GM11168 (cell line): Measurements from ENCODE around the gene LPP.

Source experiments
- in situ Hi-C: fragments of 300-500 bp; cut with MboI; formaldehyde crosslinking; loops from one replicate; pipeline ENCODE4 v1.12.0; 2022; ENCODE audit warnings: low sequenced_read_pairs; ENCODE audit not compliant: unreplicated experiment

The LPP gene

DNA sequence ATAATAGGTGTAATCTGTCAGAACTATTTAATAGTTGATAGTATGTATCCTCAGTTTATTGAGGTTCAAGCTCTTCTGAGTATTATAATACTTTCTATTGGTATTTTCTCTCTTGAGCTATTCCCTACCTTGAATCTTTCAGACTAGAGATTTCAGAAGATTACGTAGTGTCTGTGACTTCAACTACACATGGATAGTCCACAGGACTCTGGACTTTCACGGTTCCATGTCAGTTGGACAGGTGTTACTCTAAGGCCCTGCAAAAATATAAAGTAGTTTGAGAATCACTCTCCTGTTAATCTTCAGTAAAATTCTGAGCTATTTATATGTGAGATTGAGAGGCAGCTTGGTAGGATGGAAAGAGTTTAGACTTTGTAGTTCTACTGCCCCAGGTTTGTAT lies 664.3 kb downstream of the LPP start:
- in situ Hi-C loops = no loop called here

DNA sequence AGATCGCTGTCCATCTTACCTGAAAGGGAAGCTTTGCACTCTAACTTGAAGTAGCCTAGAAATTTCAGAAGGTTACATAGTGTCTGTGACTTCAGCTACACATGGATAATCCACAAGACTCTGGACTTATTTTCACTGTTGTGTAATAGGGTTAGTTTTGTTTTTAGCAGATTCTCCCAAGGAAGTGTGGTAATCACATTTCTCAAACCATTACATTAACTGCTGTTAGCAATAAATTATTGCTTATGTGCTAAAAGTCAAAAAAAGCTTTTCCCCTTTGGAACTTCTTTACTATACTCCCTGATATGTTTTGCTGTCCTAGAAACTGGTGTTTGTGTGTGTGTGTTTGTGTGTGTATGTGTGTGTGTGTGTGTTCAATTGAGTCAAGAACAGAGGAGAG lies 666.0 kb downstream of the LPP start:
- in situ Hi-C loops = no loop called here

DNA sequence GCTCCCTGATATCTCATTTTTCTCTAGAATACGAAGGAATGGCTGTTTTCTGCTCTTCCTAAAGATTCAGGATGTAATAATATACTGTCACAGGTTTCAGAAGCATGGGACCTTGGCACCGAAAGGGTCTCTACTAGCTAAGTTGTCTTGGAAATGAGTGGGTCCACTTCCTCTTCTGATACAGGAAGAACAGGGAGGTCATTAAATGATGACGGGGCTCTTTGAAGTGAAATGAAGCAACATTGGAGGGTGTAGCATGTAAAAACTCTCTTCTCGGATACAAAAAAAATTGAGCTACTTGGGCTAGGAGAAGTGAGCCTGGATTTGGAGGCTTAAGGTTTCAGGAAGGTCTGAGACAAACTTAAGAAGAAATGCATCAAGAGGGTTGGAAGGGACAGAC lies 668.0 kb downstream of the LPP start:
- in situ Hi-C loops = no loop called here

DNA sequence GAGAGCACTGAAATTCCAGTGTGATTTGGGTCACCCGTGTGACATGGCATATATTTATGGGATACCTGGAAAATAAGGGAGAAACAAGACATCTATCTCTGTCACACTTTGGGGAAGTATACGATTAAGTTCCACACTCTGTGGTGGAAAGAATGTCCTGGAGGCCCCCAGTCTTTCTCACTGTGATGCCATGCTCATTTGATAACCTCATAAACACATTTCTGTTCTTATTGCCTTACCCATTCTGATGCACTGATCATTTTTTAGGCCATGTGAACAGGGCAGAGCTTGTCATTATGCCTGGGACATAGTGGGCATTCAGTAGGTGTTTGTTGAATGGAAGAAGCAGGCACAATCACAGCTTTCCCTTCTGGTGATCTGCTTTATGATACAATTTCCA lies 668.5 kb downstream of the LPP start:
- in situ Hi-C loops = no loop called here

DNA sequence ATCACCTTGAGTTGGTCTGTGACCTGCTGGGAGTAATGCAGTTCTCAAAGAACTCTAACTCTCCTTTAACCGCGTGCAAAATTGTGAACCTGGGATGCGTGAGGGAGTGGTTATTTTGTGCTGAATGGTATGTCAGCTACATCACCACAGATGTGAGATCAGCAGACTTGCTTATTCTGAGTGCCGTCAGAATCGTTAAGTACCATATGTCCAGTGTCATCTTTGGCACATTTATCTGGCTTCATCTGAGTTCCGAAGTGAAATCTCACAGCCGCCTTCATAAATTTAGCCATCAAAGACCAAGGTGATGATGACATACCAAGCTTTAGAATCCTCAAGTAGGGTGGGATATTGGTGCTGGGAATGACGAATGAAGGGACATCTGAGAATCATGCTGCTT lies 670.6 kb downstream of the LPP start:
- in situ Hi-C loops = no loop called here

DNA sequence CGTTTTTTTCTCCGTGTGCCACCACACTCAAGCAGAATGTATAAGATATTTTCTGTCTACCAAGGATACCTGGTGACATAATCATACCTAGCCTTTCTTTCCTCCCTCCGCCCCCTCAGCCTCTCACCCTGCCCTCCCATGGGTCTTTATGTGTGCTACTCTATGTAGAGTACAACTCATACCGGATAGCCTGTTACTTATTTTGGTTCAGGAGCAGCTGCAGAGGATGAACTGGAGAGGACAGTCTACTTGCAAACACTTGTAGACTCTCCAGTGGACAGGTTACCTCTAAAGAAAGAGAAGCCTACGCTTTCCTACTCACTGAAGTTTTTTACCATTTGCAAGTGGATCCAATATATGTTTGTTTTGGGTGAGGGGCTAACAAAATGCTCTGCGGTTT lies 671.9 kb downstream of the LPP start:
- in situ Hi-C loops = no loop called here

DNA sequence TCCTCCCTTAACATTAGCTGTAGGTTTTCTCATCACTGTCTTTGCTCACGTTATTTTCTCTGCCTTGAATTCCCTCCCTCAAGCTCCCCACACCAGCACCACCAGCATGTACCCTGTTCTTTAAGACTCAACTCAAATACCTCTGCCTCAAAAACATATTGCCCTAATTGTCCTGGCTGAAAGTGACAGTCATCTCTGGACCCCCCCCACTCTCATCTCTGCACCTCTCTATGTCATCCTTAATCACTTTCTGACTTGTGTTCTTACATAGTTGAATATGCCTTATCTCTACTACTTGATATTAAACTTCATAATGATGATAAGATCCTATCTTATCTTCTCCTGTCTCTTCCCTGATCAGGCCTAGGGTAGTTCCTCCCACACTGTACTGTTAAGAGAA lies 672.6 kb downstream of the LPP start:
- in situ Hi-C loops = no loop called here

DNA sequence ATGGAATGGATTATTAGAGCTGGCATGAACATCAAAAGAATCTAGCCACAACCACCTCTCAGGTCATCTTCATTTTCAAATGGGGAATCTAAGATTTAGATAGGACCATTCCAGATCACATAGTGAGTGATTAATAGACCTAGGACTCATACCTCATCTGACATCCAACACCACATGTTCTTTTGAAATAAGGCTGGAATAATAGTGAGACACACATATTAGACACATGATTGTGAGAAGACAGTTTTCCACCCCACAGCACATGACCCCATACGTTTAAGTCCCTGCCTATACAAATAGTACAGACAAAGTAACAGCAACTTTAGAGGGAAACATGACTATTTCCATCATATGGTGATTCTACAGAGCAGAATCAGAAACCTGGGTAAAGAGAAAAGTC lies 673.1 kb downstream of the LPP start:
- in situ Hi-C loops = no loop called here

DNA sequence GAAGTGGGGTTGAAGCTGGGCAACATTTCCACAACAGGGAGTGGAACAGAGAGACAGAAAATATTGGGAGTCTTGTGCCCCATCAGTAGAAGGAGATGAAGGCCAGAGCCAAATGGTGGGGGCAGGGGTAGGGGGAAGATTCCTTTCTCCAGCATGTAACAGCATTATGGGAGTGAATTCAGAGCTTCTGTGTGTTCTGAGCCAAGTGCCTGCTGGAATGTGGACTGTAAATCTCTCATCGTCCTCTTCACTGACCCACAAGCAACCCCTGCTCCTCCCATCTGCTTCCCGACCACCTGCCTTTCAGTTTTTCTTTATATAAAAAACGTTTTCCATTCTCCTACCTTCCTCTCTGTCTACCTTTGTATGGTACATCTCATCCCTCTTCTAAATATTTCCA lies 673.6 kb downstream of the LPP start:
- in situ Hi-C loops = no loop called here

DNA sequence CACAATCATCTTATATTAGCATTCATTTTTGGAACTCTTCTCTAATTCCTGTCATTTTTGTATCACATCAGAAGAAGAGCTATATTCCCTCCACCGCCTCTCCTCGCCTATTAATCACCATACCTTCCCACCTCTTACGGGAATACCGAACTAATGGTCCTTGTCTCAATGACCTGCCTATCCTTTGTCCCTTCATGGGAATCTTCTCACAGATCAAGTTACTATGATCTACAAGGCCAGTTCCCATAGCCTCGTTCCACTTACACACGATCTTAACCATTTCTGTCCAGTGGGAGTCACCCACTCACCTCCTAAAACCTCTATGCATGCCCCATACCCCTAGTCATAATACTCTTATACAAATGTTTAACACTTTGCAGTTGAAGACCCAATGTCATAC lies 675.2 kb downstream of the LPP start:
- in situ Hi-C loops = no loop called here

DNA sequence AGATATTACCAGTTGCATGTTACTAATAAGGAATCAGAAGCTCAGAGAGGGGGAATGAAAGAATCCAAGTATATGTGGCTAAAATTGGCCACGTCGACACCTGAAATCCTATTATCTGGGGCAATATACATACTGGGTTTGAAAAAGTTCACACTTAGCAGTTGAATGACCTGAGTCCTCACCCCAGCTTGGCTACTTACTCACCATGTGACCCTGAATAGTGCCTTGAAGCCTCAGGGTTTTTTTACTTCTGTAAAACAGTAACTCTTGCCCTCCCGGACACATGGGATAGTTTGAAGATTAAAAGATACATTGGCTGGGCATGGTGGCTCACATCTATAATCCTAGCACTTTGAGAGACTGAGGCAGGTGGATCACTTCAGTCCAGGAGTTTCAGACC lies 675.6 kb downstream of the LPP start:
- in situ Hi-C loops = no loop called here

DNA sequence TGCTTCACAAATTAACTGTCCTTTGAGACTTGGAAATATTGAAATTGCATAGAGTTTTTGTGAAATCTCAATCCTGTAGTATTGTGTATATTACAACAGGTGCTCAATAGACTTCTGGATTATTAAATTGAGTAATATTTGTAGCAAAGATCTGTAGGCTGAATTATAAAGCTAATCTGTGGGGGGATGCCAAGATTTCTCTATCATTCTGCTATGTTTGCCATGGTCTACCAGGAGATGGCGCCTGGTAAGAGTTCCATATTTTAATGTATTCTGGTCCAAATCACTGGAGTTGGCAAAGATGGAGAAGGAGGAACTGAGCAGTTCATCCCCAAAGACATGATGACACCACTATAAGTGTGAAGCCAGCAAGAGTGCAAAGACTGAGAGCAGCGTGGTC lies 676.9 kb downstream of the LPP start:
- in situ Hi-C loops = no loop called here

DNA sequence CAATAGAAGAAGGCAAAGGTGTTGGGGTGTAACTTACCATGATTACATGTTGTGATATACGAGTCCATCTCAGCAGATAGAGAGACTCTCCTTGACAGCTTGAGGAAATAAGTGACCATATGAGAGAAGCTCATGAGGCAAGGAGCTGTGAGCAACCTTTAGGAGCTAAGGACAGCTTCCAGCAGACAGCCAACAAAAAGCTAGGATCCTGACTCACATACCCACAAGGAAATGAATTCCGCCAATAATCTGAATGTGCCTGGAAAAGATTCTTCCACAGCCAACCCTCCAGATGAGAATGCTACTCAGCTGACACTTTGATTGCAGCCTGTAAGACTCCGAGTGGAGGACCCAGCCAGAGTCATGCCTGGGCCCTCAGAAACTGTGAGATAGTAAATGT lies 678.2 kb downstream of the LPP start:
- in situ Hi-C loops = no loop called here

DNA sequence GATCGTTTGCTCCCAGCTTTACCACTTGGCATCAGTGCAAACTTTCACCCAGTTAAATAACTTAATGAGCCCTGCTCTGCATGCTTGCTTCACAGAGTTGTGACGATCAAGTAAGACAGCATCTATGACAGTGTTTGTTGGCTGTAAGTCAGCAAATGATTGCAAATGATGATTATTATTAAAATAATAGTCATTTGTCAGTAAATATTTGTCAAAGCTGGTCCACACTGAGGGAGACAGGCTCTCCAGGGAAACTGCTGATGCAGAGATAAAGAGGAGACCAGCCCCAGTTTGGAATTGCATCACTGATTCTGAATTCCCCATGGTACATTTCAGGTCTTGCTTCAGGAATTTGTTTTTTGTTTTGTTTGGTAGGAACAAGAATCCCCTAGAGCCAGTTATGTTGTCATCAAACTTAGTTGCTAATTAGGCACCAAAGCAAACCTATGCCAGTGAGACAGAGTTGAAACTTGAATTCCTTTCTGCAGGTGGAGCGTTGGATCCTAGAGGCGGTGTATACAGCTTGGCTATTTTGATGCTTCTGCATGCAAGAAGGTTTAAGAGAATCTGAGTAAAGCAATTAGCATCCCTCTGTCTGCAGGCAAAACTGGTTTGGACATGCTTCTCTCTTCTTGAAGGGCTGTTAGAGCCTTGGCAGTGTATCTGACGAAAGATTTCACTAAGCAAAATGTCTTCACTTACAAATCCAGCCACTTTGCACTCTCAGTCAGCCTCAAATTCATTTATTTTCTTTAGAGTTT lies 679.2 kb downstream of the LPP start:
- in situ Hi-C loops = no loop called here

DNA sequence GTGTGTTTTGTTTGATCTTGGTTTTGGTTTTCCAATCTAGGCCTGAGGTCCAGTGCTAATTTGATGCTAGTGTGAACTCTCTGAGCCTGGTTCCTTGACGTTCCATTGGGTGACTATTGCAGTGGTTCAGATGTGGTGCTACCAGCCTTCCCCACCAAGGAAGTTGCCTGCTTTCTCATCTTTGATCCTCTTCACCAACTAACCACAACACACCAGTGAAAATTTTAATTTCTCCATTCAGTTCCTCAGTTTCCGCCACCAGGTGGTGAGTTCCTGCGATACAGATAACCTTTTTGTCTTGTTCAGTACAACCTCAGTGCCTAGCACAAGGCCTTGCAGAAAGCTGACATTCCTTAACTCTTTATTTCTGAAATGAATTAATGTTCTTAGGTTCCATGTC lies 680.4 kb downstream of the LPP start:
- in situ Hi-C loops = no loop called here

DNA sequence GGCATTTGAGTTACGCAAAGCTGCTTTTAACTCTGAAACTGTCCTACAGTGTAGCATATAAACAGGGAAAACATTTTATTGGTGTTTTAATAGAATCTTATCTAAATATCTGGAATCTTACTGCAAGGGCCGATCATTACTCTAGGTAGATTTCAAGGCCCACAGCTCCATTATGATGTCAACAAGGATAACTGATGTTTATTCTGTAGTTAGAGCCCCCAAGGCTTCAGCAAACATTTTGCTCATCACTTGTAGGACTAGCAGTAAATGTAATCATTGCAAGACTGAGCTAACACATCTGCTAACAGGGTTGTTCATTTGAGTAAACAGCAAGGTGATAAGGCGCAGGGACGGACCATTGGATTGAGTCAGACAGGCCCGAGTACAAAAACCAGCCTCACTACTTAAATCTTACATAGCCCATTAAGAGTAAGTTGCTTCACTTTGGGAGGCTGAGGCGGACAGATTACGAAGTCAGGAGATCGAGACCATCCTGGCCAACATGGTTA lies 685.3 kb downstream of the LPP start:
- in situ Hi-C loops = no loop called here

DNA sequence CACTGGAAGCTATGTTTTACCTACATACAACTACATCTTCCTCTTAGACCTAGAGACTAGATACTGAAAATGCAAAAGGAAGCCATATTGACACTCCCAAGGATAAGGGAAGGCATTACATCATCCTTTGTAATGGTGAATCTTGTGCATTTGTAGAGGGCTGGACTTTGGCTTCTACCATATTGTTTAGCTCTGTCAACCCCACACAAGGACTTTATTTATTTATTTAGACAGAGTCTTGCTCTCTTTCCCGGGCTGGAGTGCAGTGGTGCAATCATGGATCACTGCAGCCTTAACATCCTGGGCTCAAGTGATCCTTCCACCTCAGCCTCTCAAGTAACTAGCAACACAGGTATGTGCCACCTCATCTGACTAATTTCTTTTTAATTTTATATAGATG lies 686.3 kb downstream of the LPP start:
- in situ Hi-C loops = no loop called here

DNA sequence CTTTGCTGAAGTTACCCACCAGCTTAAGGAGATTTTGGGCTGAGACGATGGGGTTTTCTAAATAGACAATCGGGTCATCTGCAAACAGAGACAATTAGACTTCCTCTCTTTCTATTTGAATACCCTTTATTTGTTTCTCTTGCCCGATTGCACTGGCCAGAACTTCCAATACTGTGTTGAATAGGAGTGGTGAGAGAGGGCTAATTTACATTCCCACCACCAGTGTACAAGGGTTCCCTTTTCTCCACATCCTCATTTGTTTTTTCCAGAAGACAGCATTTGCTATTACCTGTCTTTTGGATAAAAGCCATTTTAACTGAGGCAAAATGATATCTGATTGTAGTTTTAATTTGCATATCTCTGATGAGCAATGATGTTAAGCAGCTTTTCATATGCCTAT lies 687.9 kb downstream of the LPP start:
- in situ Hi-C loops = no loop called here

DNA sequence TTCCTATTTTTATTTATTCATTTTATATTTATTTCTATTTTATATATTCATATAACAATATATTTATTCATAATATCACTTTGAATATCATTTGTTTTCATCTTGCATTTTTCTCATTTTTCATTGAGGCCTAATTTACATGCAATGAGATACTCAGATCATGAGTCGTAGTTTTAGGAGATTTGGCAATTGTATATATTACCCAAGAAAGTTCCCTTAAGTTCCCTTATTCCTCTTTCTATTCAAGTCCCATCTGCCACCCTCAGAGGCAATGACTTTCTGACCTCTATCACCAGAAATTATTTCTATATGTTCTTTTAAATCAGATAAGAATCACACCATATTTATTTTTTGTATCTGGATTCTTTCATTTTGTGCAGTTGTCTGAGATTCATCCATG lies 688.7 kb downstream of the LPP start:
- in situ Hi-C loops = no loop called here

DNA sequence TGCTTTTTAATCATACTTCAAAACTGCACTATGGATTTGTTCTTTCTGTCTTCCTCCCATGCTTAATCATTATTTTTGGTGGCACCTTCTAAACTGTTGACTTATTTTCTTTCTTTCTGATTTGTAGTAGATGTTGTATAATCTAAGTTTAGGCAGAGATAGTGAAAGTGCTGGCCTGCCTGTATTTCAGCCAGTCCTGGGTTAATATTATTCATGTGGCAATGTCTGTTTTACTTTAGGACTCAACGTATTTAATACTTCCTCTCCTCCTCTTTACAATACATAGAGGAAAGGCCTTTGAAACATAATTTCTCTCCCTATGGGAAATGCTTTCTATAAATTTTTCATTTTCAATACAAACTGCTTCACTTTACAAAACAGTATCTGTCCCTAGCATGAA lies 690.1 kb downstream of the LPP start:
- in situ Hi-C loops = no loop called here

DNA sequence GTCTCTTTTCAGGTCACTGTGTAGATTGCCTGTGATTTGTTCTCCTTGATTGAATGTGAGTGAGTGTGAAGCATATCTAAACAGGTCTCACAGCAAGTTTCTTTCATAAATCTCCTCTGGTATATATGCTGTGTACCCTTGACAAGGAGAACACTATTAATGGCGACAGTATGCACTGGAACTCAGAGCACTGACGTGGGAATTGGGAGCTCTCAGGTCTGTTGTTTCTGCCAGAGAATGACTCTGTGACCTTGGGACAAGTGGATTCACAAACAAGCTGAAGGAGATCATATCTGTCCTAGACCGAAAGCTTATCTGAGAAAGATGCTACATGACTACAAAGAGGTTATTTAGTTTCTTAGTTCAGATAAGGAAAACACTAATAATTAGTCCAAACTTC lies 691.6 kb downstream of the LPP start:
- in situ Hi-C loops = no loop called here

DNA sequence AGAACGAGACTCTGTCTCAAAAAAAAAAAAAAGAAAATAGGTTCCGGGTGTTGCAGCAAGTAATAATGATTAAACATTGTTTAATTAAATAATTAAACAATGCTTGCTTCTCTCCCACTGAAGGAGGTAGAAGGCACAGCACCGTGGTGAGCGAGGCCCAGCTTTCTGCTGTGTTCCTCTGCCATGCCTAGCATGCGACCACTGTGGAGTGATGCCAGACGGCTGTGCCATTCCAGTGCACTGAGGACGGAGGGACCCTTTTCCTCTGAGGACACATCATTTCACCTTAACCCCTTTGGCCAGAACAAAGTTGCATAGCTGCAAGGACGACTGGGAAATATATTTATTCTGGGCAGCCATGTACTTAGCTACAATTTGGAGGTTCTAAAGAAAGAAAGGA lies 695.0 kb downstream of the LPP start:
- in situ Hi-C loops = no loop called here
